Measurements from ENCODE around the gene ATP8B1. TPM values are rescaled to one million over a fixed set of nuclear protein-coding genes. Genes with fewer than 3 reads are reported as not detected.

The ATP8B1 gene
- total and polyA plus RNA-seq, 9 of the 15 experiments (the other 6 are each of a cell fraction or from before 2014, with no cell fraction given), result 0.01 to 0.22 (median 0.03) TPM; not detected in 3

GRCh38 chr18:57791192-57791591 lies 11.9 kb downstream of the ATP8B1 start:
- no peak overlapping the region for H3K27ac ChIP-seq (ENCODE audit: extremely low read depth, low read depth, low read length)

More at GRCh38 chr18:57791192-57791591, 11.9 kb downstream of the ATP8B1 start:
- no peak for ATAC-seq
- intact Hi-C loops (cut with micrococcal nuclease) (no loop called here), in situ Hi-C loops (cut with MboI) (no loop called here)
- Histone ChIP-seq H3K27me3 (ENCODE audit: control insufficient read depth in 2 of 2, insufficient read depth in 2 of 2, low read length in 2 of 2) (no peaks in the 10 kb centered on the region), H3K9me1 (ENCODE audit: control insufficient read depth, insufficient read depth, low read length) (no peaks in the 10 kb centered on the region), H3K4me3 (no peak overlapping the region), H4K20me1 (replicated peaks; ENCODE audit: control insufficient read depth, insufficient read depth, low read length) (no peaks in the 10 kb centered on the region), H3K9ac (ENCODE audit: insufficient read depth in 1 of 2, low read depth in 2 of 2, low read length in 2 of 2) (no peak overlapping the region), H3K36me3 (ENCODE audit: control insufficient read depth, insufficient read depth, low read length) (no peaks in the 10 kb centered on the region), H3K9me3 (replicated peaks; ENCODE audit: control insufficient read depth, insufficient read depth, low read depth, low read length) (no peaks in the 10 kb centered on the region), H3K4me1 (replicated peaks in 1 of 2; ENCODE audit: control insufficient read depth in 2 of 2, insufficient read depth in 2 of 2, low read length in 2 of 2) (peaks cover 0 to 5% of the 10 kb centered on the region in 2 experiments; a peak in 3 of 5 replicates), H3K79me2 (ENCODE audit: control insufficient read depth, insufficient read depth, low read length) (no peaks in the 10 kb centered on the region), H2AFZ (ENCODE audit: low read depth, low read length) (no peak overlapping the region), H3K4me2 (ENCODE audit: insufficient read depth, low read length) (no peak overlapping the region)
- ChIA-PET POLR2A (no interaction called here), CTCF (ENCODE audit: low intra/inter-chr PET ratio) (no interaction called here)
- BruUV-seq (replicated peaks), result no TSS peak
- DNase-seq (ENCODE audit: extremely low read depth in 1 of 4, low spot score in 3 of 4), result no peak
- TF ChIP-seq ZNF561 (CRISPR knock-in tag; conservative IDR thresholded peaks at IDR 0.05) (no peak), SMARCA5 (IDR thresholded peaks at IDR 0.05) (no peak), ZC3H4 (CRISPR knock-in tag; IDR thresholded peaks at IDR 0.05; ENCODE audit: borderline replicate concordance) (no peak), ZC3H8 (IDR thresholded peaks at IDR 0.05) (no peak), OTX1 (CRISPR knock-in tag; IDR thresholded peaks at IDR 0.05) (no peak), ZNF518B (CRISPR knock-in tag; IDR thresholded peaks at IDR 0.05) (no peak), BRD4 (IDR thresholded peaks at IDR 0.05) (no peak), STAG1 (CRISPR knock-in tag; IDR thresholded peaks at IDR 0.05; ENCODE audit: borderline replicate concordance) (no peak), ILF3 (IDR thresholded peaks at IDR 0.05; ENCODE audit: borderline replicate concordance) (no peak), CEBPB (tag; IDR thresholded peaks at IDR 0.05) (no peak), TRIM28 (IDR thresholded peaks at IDR 0.05) (no peak), RFX7 (CRISPR knock-in tag; IDR thresholded peaks at IDR 0.05) (no peak)
- no peak for FAIRE-seq
- 39% methylated on average over 4 of the region's 5 CpGs for WGBS (ENCODE audit: insufficient coverage, low coverage, missing lambda C conversion rate)
